H9 (cell line): ENCODE results near the gene CD164. TPM values are rescaled to one million over a fixed set of nuclear protein-coding genes. Genes with fewer than 3 reads are reported as not detected.

Experiments
- DNase-seq: peaks from one replicate; pipeline ENCODE4 v3.0.0-alpha.2; 2017
- H2AFZ ChIP-seq: one replicate; pipeline ENCODE4 v1.6.1; 2013; ENCODE audit warnings: mild to moderate bottlenecking, low read length, control low read depth, moderate library complexity
- H2AK5ac ChIP-seq: 2 replicates; pipeline ENCODE4 v1.6.1; 2013; ENCODE audit warnings: low read length, control low read depth, mixed read lengths; ENCODE audit not compliant: insufficient read length
- H2BK120ac ChIP-seq: one replicate; pipeline ENCODE4 v1.6.1; 2013; ENCODE audit warnings: low read depth, mild to moderate bottlenecking, low read length, control low read depth, inconsistent platforms; ENCODE audit not compliant: poor library complexity, severe bottlenecking
- H2BK12ac ChIP-seq: 2 replicates; pipeline ENCODE4 v1.6.1; 2013; ENCODE audit warnings: low read length, control low read depth, mixed read lengths, low read depth; ENCODE audit not compliant: insufficient read length
- H2BK15ac ChIP-seq: 2 replicates; pipeline ENCODE4 v1.6.1; 2013; ENCODE audit warnings: low read depth, low read length, control low read depth
- H2BK20ac ChIP-seq: one replicate; pipeline ENCODE4 v1.6.1; 2013; ENCODE audit warnings: low read depth, mild to moderate bottlenecking, low read length, control low read depth, inconsistent platforms; ENCODE audit not compliant: poor library complexity, severe bottlenecking
- H2BK5ac ChIP-seq: 2 replicates; pipeline ENCODE4 v1.6.1; 2013; ENCODE audit warnings: low read length, control low read depth, mixed read lengths; ENCODE audit not compliant: insufficient read length
- H3K14ac ChIP-seq: 2 replicates; pipeline ENCODE4 v1.6.1; 2013; ENCODE audit warnings: low read length, control low read depth; ENCODE audit not compliant: insufficient read depth
- H3K18ac ChIP-seq: 2 replicates; pipeline ENCODE4 v1.6.1; 2013; ENCODE audit warnings: low read depth, mild to moderate bottlenecking, mixed read lengths, low read length, control low read depth; ENCODE audit not compliant: insufficient read length
- H3K23ac ChIP-seq: 2 replicates; pipeline ENCODE4 v1.6.1; 2013; ENCODE audit warnings: low read length, control low read depth, mixed read lengths, low read depth; ENCODE audit not compliant: insufficient read length
- H3K23me2 ChIP-seq: 2 replicates; pipeline ENCODE4 v1.6.1; 2013; ENCODE audit warnings: low read depth, mild to moderate bottlenecking, mixed read lengths, low read length, control low read depth; ENCODE audit not compliant: insufficient read length, poor library complexity, severe bottlenecking
- H3K27ac ChIP-seq: 2 replicates; pipeline ENCODE4 v1.5.1; 2013; ENCODE audit warnings: low read length, control low read depth, mixed read lengths, low read depth; ENCODE audit not compliant: insufficient read length
- H3K27me3 ChIP-seq: 2 replicates; pipeline ENCODE4 v1.6.1; 2013; ENCODE audit warnings: low read length, control low read depth, inconsistent platforms; ENCODE audit not compliant: insufficient read depth
- H3K4ac ChIP-seq: 2 replicates; pipeline ENCODE4 v1.6.1; 2013; ENCODE audit warnings: low read depth, mild to moderate bottlenecking, control low read depth, inconsistent platforms, low read length, moderate library complexity
- H3K4me1 ChIP-seq: 2 replicates; pipeline ENCODE4 v1.6.1; 2013; ENCODE audit warnings: low read length, control low read depth, inconsistent platforms; ENCODE audit not compliant: insufficient read depth
- H3K4me2 ChIP-seq: 2 replicates; pipeline ENCODE4 v1.6.1; 2013; ENCODE audit warnings: low read length, control low read depth, mixed read lengths; ENCODE audit not compliant: insufficient read length, insufficient read depth
- H3K56ac ChIP-seq: 2 replicates; pipeline ENCODE4 v1.6.1; 2013; ENCODE audit warnings: low read depth, mild to moderate bottlenecking, mixed read lengths, low read length, control low read depth; ENCODE audit not compliant: insufficient read length
- H3K79me1 ChIP-seq: 2 replicates; pipeline ENCODE4 v1.6.1; 2013; ENCODE audit warnings: low read depth, mild to moderate bottlenecking, moderate library complexity, low read length, control low read depth, inconsistent platforms; ENCODE audit not compliant: insufficient read depth, poor library complexity, severe bottlenecking
- H3K79me2 ChIP-seq: 2 replicates; pipeline ENCODE4 v1.6.1; 2013; ENCODE audit warnings: low read length, control low read depth, inconsistent platforms; ENCODE audit not compliant: insufficient read depth
- H3K9ac ChIP-seq: 2 replicates; pipeline ENCODE4 v1.6.1; 2013; ENCODE audit warnings: low read length, control low read depth, mixed read lengths; ENCODE audit not compliant: insufficient read length; ENCODE audit errors: extremely low read depth
- H3K9me3 ChIP-seq: one replicate; pipeline ENCODE4 v1.6.1; 2013; ENCODE audit warnings: low read depth, low read length, inconsistent platforms; ENCODE audit not compliant: control insufficient read depth
- H3T11ph ChIP-seq: one replicate; pipeline ENCODE4 v1.6.1; 2013; ENCODE audit warnings: mild to moderate bottlenecking, low read length, control low read depth, inconsistent platforms
- H4K20me1 ChIP-seq: one replicate; pipeline ENCODE4 v1.6.1; 2013; ENCODE audit not compliant: control insufficient read depth, insufficient read length, insufficient read depth
- H4K5ac ChIP-seq: 2 replicates; pipeline ENCODE4 v1.6.1; 2013; ENCODE audit warnings: low read depth, mild to moderate bottlenecking, mixed read lengths, low read length, control low read depth; ENCODE audit not compliant: insufficient read length
- H4K8ac ChIP-seq: replicated peaks from 2 replicates; pipeline ENCODE4 v1.6.1; 2013; ENCODE audit warnings: low read length, control low read depth, mixed read lengths, low read depth; ENCODE audit not compliant: insufficient read length
- H4K91ac ChIP-seq: 2 replicates; pipeline ENCODE4 v1.6.1; 2013; ENCODE audit warnings: low read depth, mild to moderate bottlenecking, moderate library complexity, mixed read lengths, low read length, control low read depth; ENCODE audit not compliant: insufficient read length
- H3K27ac Mint-ChIP-seq, 3 experiments: 2 replicates in 2 of 3; 3 replicates in 1 of 3; pipeline ENCODE4 v1.8.0; 2020 to 2021; ENCODE audit warnings: mixed read lengths in 3 of 3, mild to moderate bottlenecking in 1 of 3, moderate library complexity in 1 of 3
- H3K27me3 Mint-ChIP-seq: 2 replicates; pipeline ENCODE4 v1.8.0; 2021; ENCODE audit warnings: low read depth, mild to moderate bottlenecking, moderate library complexity, mixed read lengths
- H3K36me3 Mint-ChIP-seq, 3 experiments: 2 replicates in 2 of 3; 3 replicates in 1 of 3; pipeline ENCODE4 v1.8.0; 2020 to 2021; ENCODE audit warnings: low read depth in 3 of 3, mixed read lengths in 3 of 3; ENCODE audit not compliant: insufficient read depth in 1 of 3
- H3K4me1 Mint-ChIP-seq, 2 experiments: 2 replicates each; pipeline ENCODE4 v1.8.0; 2020; ENCODE audit warnings: mixed read lengths in 2 of 2
- H3K4me3 Mint-ChIP-seq, 2 experiments: 2 replicates in 1 of 2; 3 replicates in 1 of 2; pipeline ENCODE4 v1.8.0; 2020 to 2021; ENCODE audit warnings: mild to moderate bottlenecking in 2 of 2, mixed read lengths in 2 of 2, moderate library complexity in 1 of 2
- H3K9me3 Mint-ChIP-seq, 2 experiments: 2 replicates in 1 of 2; 3 replicates in 1 of 2; pipeline ENCODE4 v1.8.0; 2020; ENCODE audit warnings: mild to moderate bottlenecking in 2 of 2, mixed read lengths in 2 of 2, moderate library complexity in 1 of 2
- WGBS: extraction: QIAGEN DNeasy Blood & Tissue Kit; methylation state at CpG from one replicate; pipeline ENCODE4 v1.1.7; 2013; ENCODE audit warnings: missing lambda C conversion rate, low lambda C conversion rate, mixed read lengths; ENCODE audit not compliant: insufficient read length; ENCODE audit errors: extremely low coverage; 5-methylcytosine and 5-hydroxymethylcytosine counted together
- total RNA-seq: library from RNA; stranded (reverse); gene quantifications from 2 replicates; pipeline ENCODE4 v1.2.1, GENCODE V29; 2021
- TF ChIP-seq, protein P1 (sequence below): fragments of 200-600 bp; sonication (generic); conservative IDR thresholded peaks from 3 replicates; pipeline ENCODE4 v1.8.0; 2021; ENCODE audit warnings: antibody characterized with exemption, mild to moderate bottlenecking

CD164 gene
- total RNA-seq, 1 experiment from 2014 or later: 130 TPM

DNA sequence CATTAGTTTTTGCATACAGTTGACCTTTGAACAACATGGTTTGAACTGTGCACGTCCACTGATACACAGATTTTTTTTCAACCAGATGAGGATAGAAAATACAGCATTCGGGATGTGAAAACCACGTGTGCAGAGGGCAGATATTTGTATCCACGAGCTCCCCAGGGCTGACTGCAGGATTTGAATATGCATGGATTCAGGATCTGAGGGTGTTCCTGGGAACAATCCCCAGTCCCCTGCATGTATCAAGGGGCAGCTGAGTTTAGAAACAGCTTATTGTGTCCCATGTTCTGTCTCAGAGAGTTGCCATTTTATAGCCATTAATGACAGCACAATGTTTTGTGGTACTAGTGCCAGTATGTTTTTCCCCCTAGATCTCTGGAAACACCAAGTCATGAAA is 53.6 kb downstream of the CD164 start:
- Histone ChIP-seq H3K4ac (no peak overlapping the region), H3K4me1 (no peaks in the 10 kb centered on the region; the same call in 1 of the 2 replicates), H2AFZ (no peak overlapping the region), H2BK120ac (no peak overlapping the region), H4K91ac (no peak overlapping the region), H4K5ac (no peak overlapping the region), H3K18ac (no peak overlapping the region), H3T11ph (no peak overlapping the region), H3K9ac (no peak overlapping the region), H4K20me1 (no peaks in the 10 kb centered on the region), H2BK12ac (no peak overlapping the region), H3K23ac (no peak overlapping the region), H2BK20ac (no peak overlapping the region), H3K79me1 (no peaks in the 10 kb centered on the region), H3K23me2 (no peaks in the 10 kb centered on the region), H3K56ac (no peak overlapping the region), H3K14ac (no peak overlapping the region), H3K9me3 (no peaks in the 10 kb centered on the region), H4K8ac (no peak overlapping the region), H2BK15ac (no peak overlapping the region), H3K27me3 (no peaks in the 10 kb centered on the region), H3K79me2 (no peaks in the 10 kb centered on the region), H3K27ac (no peak overlapping the region), H3K4me2 (no peak overlapping the region), H2AK5ac (no peak overlapping the region), H2BK5ac (no peak overlapping the region)
- no CpG with 5 or more reads among the region's 4 CpGs for WGBS
- Mint-ChIP-seq H3K4me1 (peaks cover 6 to 7% of the 10 kb centered on the region in 2 experiments), H3K36me3 (0 out of 7 replicates have a peak, but pooled peaks cover 0 to under 1% (median 0%) of the 10 kb centered on the region in 3 experiments), H3K27me3 (no peaks in the 10 kb centered on the region; the same call in 1 of the 2 replicates), H3K9me3 (peaks cover 1% of the 10 kb centered on the region in 2 experiments; a peak in 2 of 5 replicates), H3K4me3 (no peak overlapping the region), H3K27ac (0 out of 7 replicates have a peak overlapping the region, but pooled peaks of 1 of the 3 experiments have one; percentile 8)
- DNase-seq: no peak
- TF ChIP-seq, protein P1, sequence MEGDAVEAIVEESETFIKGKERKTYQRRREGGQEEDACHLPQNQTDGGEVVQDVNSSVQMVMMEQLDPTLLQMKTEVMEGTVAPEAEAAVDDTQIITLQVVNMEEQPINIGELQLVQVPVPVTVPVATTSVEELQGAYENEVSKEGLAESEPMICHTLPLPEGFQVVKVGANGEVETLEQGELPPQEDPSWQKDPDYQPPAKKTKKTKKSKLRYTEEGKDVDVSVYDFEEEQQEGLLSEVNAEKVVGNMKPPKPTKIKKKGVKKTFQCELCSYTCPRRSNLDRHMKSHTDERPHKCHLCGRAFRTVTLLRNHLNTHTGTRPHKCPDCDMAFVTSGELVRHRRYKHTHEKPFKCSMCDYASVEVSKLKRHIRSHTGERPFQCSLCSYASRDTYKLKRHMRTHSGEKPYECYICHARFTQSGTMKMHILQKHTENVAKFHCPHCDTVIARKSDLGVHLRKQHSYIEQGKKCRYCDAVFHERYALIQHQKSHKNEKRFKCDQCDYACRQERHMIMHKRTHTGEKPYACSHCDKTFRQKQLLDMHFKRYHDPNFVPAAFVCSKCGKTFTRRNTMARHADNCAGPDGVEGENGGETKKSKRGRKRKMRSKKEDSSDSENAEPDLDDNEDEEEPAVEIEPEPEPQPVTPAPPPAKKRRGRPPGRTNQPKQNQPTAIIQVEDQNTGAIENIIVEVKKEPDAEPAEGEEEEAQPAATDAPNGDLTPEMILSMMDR: no peak
